T-helper 1 cell treated with Interleukin-12 subunit alpha and Interleukin-12 subunit beta and Interleukin-4 antibody, amounts not matched to agents 30 ng/mL and 1 ng/mL, for 36 hours (primary cell): ENCODE measurements around the gene LLPH. TPM values are rescaled to one million over a fixed set of nuclear protein-coding genes. Genes with fewer than 3 reads are reported as not detected.

Source experiments
- total RNA-seq: library from RNA; stranded (reverse); gene quantifications from 2 replicates; pipeline ENCODE4 v1.2.3, GENCODE V29; 2022

LLPH gene
- total RNA-seq, 1 donor from 2014 or later, result 30.7 TPM

Other genes starting within 250 kb of the LLPH start
- 80.9 and 87.3 TPM in 2 replicates for gene TMBIM4, start 39.2 kb upstream of the LLPH start, total RNA-seq
- gene IRAK3, start 58.5 kb upstream of the LLPH start, total RNA-seq, result 4.2 and 4.8 TPM in 2 replicates
- 58.0 and 59.5 TPM in 2 replicates for gene HELB, start 171.7 kb upstream of the LLPH start, total RNA-seq